ENCODE data around the gene OSTN. TPM values are rescaled to one million over a fixed set of nuclear protein-coding genes. Genes with fewer than 3 reads are reported as not detected.
"Not testable (repeated sequence)": the region's sequence is repeated elsewhere in the genome, so short reads cannot be mapped to it uniquely, and the experiment has no call there.

Gene OSTN
- 1 to 10 TPM in 1 of 3 donors, not detected in 2; 2.5 TPM for polyA plus RNA-seq

GRCh38 chr3:191198932-191199331 is at the start of gene OSTN:
OSTN (plus strand) TSS chr3:191199241; CDS start chr3:191212533, 13,292 bp downstream.
- WGBS, 3 donors: 55 to 69% (median 62%) methylated on average over 3 of the region's 3 CpGs
- H3K27ac ChIP-seq (ENCODE audit: low read depth, low read length): no peak within 1 kb of the TSS

- WGBS, 3 donors: 85 to 97% (median 86%) methylated on average over 1 of the region's 1 CpG
- H3K27ac ChIP-seq (ENCODE audit: low read depth, low read length): no peak overlapping the region
Observed at GRCh38 chr3:191151653-191152052, 47.4 kb upstream of the OSTN start.

- no peak overlapping the region for H3K27ac ChIP-seq (ENCODE audit: low read depth, low read length)
Observed at GRCh38 chr3:191154827-191155226, 44.2 kb upstream of the OSTN start.

GRCh38 chr3:191158247-191158646 is 40.8 kb upstream of the OSTN start:
- 21 to 64% (median 56%) methylated on average over 1 of the region's 1 CpG for WGBS, 3 donors
- no peak overlapping the region for H3K27ac ChIP-seq (ENCODE audit: low read depth, low read length)

- WGBS, 3 donors: 64 to 74% (median 71%) methylated on average over 1 of the region's 1 CpG
Observed at GRCh38 chr3:191158815-191159214, 40.2 kb upstream of the OSTN start.

GRCh38 chr3:191165802-191166201 is 33.2 kb upstream of the OSTN start:
- WGBS, 3 donors: 89 to 93% (median 90%) methylated on average over 1 of the region's 1 CpG
- H3K27ac ChIP-seq (ENCODE audit: low read depth, low read length): no peak overlapping the region

More at GRCh38 chr3:191158815-191159214, 40.2 kb upstream of the OSTN start:
- no peak overlapping the region for H3K27ac ChIP-seq (ENCODE audit: low read depth, low read length)

- no peak overlapping the region for H3K27ac ChIP-seq (ENCODE audit: low read depth, low read length)
- WGBS, 3 donors: 63 to 79% (median 76%) methylated on average over 3 of the region's 3 CpGs
Observed at GRCh38 chr3:191166368-191166767, 32.7 kb upstream of the OSTN start.

- no peak overlapping the region for H3K27ac ChIP-seq (ENCODE audit: low read depth, low read length)
Observed at GRCh38 chr3:191169566-191169965, 29.5 kb upstream of the OSTN start.

- H3K27ac ChIP-seq (ENCODE audit: low read depth, low read length): no peak overlapping the region
- 47 to 93% (median 84%) methylated on average over 2 of the region's 2 CpGs for WGBS, 3 donors
Observed at GRCh38 chr3:191170097-191170496, 28.9 kb upstream of the OSTN start.

- no peak overlapping the region for H3K27ac ChIP-seq (ENCODE audit: low read depth, low read length)
- 24 to 82% (median 54%) methylated on average over 3 of the region's 3 CpGs for WGBS, 3 donors
Observed at GRCh38 chr3:191175102-191175501, 23.9 kb upstream of the OSTN start.

- WGBS, 3 donors: 83 to 90% (median 87%) methylated on average over 3 of the region's 3 CpGs
- no peak overlapping the region for H3K27ac ChIP-seq (ENCODE audit: low read depth, low read length)
Observed at GRCh38 chr3:191176038-191176785, 22.8 kb upstream of the OSTN start.

GRCh38 chr3:191185382-191185781 is 13.7 kb upstream of the OSTN start:
- not testable (repeated sequence) for H3K27ac ChIP-seq (ENCODE audit: low read depth, low read length)
- 85 to 90% (median 88%) methylated on average over 9 of the region's 9 CpGs for WGBS, 3 donors

- H3K27ac ChIP-seq (ENCODE audit: low read depth, low read length): not testable (repeated sequence)
- WGBS, 3 donors: 83 to 91% (median 89%) methylated on average over 5 of the region's 5 CpGs
Observed at GRCh38 chr3:191188246-191188645, 10.8 kb upstream of the OSTN start.

- WGBS, 3 donors: 91 to 93% (median 91%) methylated on average over 4 of the region's 4 CpGs
Observed at GRCh38 chr3:191192270-191192669, 6.8 kb upstream of the OSTN start.

GRCh38 chr3:191192941-191193340 is 6.1 kb upstream of the OSTN start:
- no peak overlapping the region for H3K27ac ChIP-seq (ENCODE audit: low read depth, low read length)

More at GRCh38 chr3:191192270-191192669, 6.8 kb upstream of the OSTN start:
- not testable (repeated sequence) for H3K27ac ChIP-seq (ENCODE audit: low read depth, low read length)

GRCh38 chr3:191197761-191198306 is 1.2 kb upstream of the OSTN start:
- WGBS, 3 donors: 74 to 82% (median 80%) methylated on average over 3 of the region's 3 CpGs
- H3K27ac ChIP-seq (ENCODE audit: low read depth, low read length): no peak overlapping the region

GRCh38 chr3:191198480-191198879 is 561 bp upstream of the OSTN start:
- H3K27ac ChIP-seq (ENCODE audit: low read depth, low read length): no peak overlapping the region
- WGBS, 3 donors: 41 to 62% (median 51%) methylated on average over 5 of the region's 5 CpGs

- 79 to 91% (median 89%) methylated on average over 10 of the region's 10 CpGs for WGBS, 3 donors
- H3K27ac ChIP-seq (ENCODE audit: low read depth, low read length): no peak overlapping the region
Observed at GRCh38 chr3:191210032-191210431, 11.0 kb downstream of the OSTN start.

GRCh38 chr3:191216510-191216909 is 17.5 kb downstream of the OSTN start:
- H3K27ac ChIP-seq (ENCODE audit: low read depth, low read length): no peak overlapping the region

GRCh38 chr3:191217301-191217700 is 18.3 kb downstream of the OSTN start:
- H3K27ac ChIP-seq (ENCODE audit: low read depth, low read length): no peak overlapping the region
- WGBS, 3 donors: 43 to 57% (median 53%) methylated on average over 1 of the region's 1 CpG

More at GRCh38 chr3:191216510-191216909, 17.5 kb downstream of the OSTN start:
- WGBS, 3 donors: 50 to 72% (median 57%) methylated on average over 1 of the region's 1 CpG

Measured in adipose tissue (tissue), 3 donors.